K562 (cell line): ENCODE measurements around the gene LRRFIP2. TPM values are rescaled to one million over a fixed set of nuclear protein-coding genes. Genes with fewer than 3 reads are reported as not detected.

Experiments used
- ATAC-seq: fragments of 200-7000 bp; cut with Tn5 transposase; 3 replicates; pipeline ENCODE4 v1.9.1; 2020; ENCODE audit warnings: moderate library complexity
- BruUV-seq: library from RNA; stranded (reverse); fragments of 400-500 nt; replicated peaks from 2 replicates; lab custom pipeline; 2021; lab: Mats Ljungman, UMichigan
- CTCF ChIA-PET: fragments of 300-600 bp; formaldehyde crosslinking; extraction: SDS; loops from one replicate; lab custom pipeline; 2021; ENCODE audit warnings: low intra/inter-chr PET ratio; lab: Yijun Ruan, JAX
- POLR2A ChIA-PET: fragments of 300-600, 350-650 bp; sonication (Branson Sonifier 250); formaldehyde crosslinking; extraction: SDS; loops from one replicate; lab custom pipeline; 2021; ENCODE audit warnings: antibody characterized with exemption, inconsistent platforms; lab: Yijun Ruan, JAX
- DNase-seq, 4 experiments: peaks; one replicate each; pipeline versions ENCODE4 v3.0.0 to v3.0.0-alpha.2; 2011 to 2018; ENCODE audit warnings: low spot score in 3 of 4, mixed read lengths in 3 of 4; ENCODE audit errors: extremely low read depth in 1 of 4
- FAIRE-seq: peaks from 2 replicates; lab custom pipeline; 2011; peaks lifted over from hg19 to GRCh38; lab: Jason Lieb, UNC
- H2AFZ ChIP-seq: 2 replicates; pipeline ENCODE4 v1.6.0; 2011; ENCODE audit warnings: low read depth, low read length, control low read depth, inconsistent platforms
- H3K27ac ChIP-seq: fragments of 200-600 bp; 3 replicates; pipeline ENCODE4 v1.8.0; 2011; ENCODE audit warnings: low read depth, mild to moderate bottlenecking, control low read depth, inconsistent platforms, low read length, moderate library complexity, mixed read lengths; ENCODE audit errors: extremely low read depth
- H3K27me3 ChIP-seq, 2 experiments: fragments of 300-600 bp in 1 of 2; 2 replicates in 1 of 2; 3 replicates in 1 of 2; pipeline versions ENCODE4 v1.6.0 to v1.8.0; 2011; ENCODE audit warnings: inconsistent platforms in 2 of 2, low read length in 2 of 2, mild to moderate bottlenecking in 1 of 2, mixed read lengths in 1 of 2, moderate library complexity in 1 of 2; ENCODE audit not compliant: control insufficient read depth in 2 of 2, insufficient read depth in 2 of 2
- H3K36me3 ChIP-seq: fragments of 300-600 bp; 3 replicates; pipeline ENCODE4 v1.8.0; 2011; ENCODE audit warnings: mild to moderate bottlenecking, low read length, inconsistent platforms; ENCODE audit not compliant: control insufficient read depth, insufficient read depth
- H3K4me1 ChIP-seq, 2 experiments: fragments of 200-600 bp in 1 of 2; replicated peaks in 1 of 2; 2 replicates in 1 of 2; 3 replicates in 1 of 2; pipeline versions ENCODE4 v1.5.1 to v1.8.0; 2011; ENCODE audit warnings: inconsistent platforms in 2 of 2, low read length in 2 of 2, mild to moderate bottlenecking in 1 of 2, mixed read lengths in 1 of 2, moderate library complexity in 1 of 2; ENCODE audit not compliant: control insufficient read depth in 2 of 2, insufficient read depth in 2 of 2
- H3K4me2 ChIP-seq: 2 replicates; pipeline ENCODE4 v1.6.1; 2011; ENCODE audit warnings: low read length, control low read depth, inconsistent platforms, mixed read lengths; ENCODE audit not compliant: insufficient read depth
- H3K4me3 ChIP-seq: fragments of 200-600 bp; sonication (generic), shearing (Covaris generic); 2 replicates; pipeline ENCODE4 v1.5.1; 2016; ENCODE audit warnings: control low read depth, inconsistent platforms
- H3K79me2 ChIP-seq: fragments of 200-600 bp; 3 replicates; pipeline ENCODE4 v1.8.0; 2011; ENCODE audit warnings: low read length, inconsistent platforms; ENCODE audit not compliant: control insufficient read depth, insufficient read depth
- H3K9ac ChIP-seq, 2 experiments: 2 replicates each; pipeline versions ENCODE4 v1.6.0 to v1.6.1; 2011; ENCODE audit warnings: low read depth in 2 of 2, low read length in 2 of 2, control low read depth in 1 of 2, inconsistent platforms in 1 of 2, mild to moderate bottlenecking in 1 of 2, mixed read lengths in 1 of 2; ENCODE audit not compliant: insufficient read depth in 1 of 2
- H3K9me1 ChIP-seq: one replicate; pipeline ENCODE4 v1.6.0; 2011; ENCODE audit warnings: inconsistent platforms, mild to moderate bottlenecking, low read length, moderate library complexity; ENCODE audit not compliant: control insufficient read depth, insufficient read depth
- H3K9me3 ChIP-seq: replicated peaks from 2 replicates; pipeline ENCODE4 v1.5.1; 2011; ENCODE audit warnings: low read depth, low read length, inconsistent platforms; ENCODE audit not compliant: control insufficient read depth, insufficient read depth
- H4K20me1 ChIP-seq: replicated peaks from 2 replicates; pipeline ENCODE4 v1.6.1; 2011; ENCODE audit warnings: low read length, inconsistent platforms, mixed read lengths; ENCODE audit not compliant: control insufficient read depth, insufficient read depth
- MGA ChIP-seq: fragments of 450-650 bp; IDR thresholded peaks from 2 replicates; pipeline ENCODE4 v1.6.1; 2016; ENCODE audit warnings: mild to moderate bottlenecking, moderate library complexity
- SRSF9 ChIP-seq: fragments of 200-400 bp; formaldehyde crosslinking; IDR thresholded peaks from 2 replicates; pipeline ENCODE4 v1.6.1; 2017; ENCODE audit warnings: low read depth, low read length, borderline replicate concordance
- TRIM25 ChIP-seq: fragments of 450-650 bp; IDR thresholded peaks from 2 replicates; pipeline ENCODE4 v1.7.0; 2016; ENCODE audit warnings: borderline replicate concordance
- ZNF277 ChIP-seq: fragments of 250-450 bp; sonication (Bioruptor Pico); IDR thresholded peaks from 2 replicates; pipeline ENCODE4 v1.8.0; 2022; ENCODE audit warnings: inconsistent platforms, mild to moderate bottlenecking, moderate library complexity, borderline replicate concordance
- WGBS: fragments of 100-300 bp; shearing (Covaris generic); methylation state at CpG from one replicate; pipeline ENCODE4 v1.1.6; 2016; ENCODE audit warnings: low coverage, mixed read lengths; ENCODE audit not compliant: insufficient coverage; ENCODE audit errors: missing lambda C conversion rate; 5-methylcytosine and 5-hydroxymethylcytosine counted together
- in situ Hi-C: fragments of 300-500 bp; cut with MboI; formaldehyde crosslinking; loops from 4 replicates; pipeline ENCODE4 v1.15.0; 2018; ENCODE audit warnings: inconsistent platforms, mixed read lengths
- intact Hi-C: fragments of 100-400 bp; cut with micrococcal nuclease; formaldehyde crosslinking; loops from 2 replicates; pipeline ENCODE4 v1.14.2; 2022
- polyA plus RNA-seq, 8 experiments: library from polyadenylated mRNA; depleted of rRNA in 4 of 8; stranded (reverse) in 5 of 8; unstranded in 3 of 8; fragments of >200 nt; fragmentation: Nextera tagmentation in 2 of 8; fragmentation: Illumina TruSeq in 1 of 8; extraction: Ambion mirVana in 2 of 8; extraction: Trizol in 1 of 8; gene quantifications; 2 replicates each; pipeline versions ENCODE4 v1.2.1 to v1.2.3, GENCODE V29; 2011 to 2014; ENCODE audit warnings: inconsistent platforms in 1 of 8, missing spikeins in 1 of 8
- total RNA-seq, 7 experiments: library from RNA; depleted of rRNA in 6 of 7; stranded (reverse); fragments of >200 nt in 6 of 7; fragmentation: Illumina TruSeq in 2 of 7; extraction: Trizol in 2 of 7; gene quantifications; 2 replicates each; pipeline versions ENCODE4 v1.2.1 to v1.2.3, GENCODE V29; 2011 to 2021; ENCODE audit warnings: low replicate concordance in 1 of 7

Gene LRRFIP2
- total and polyA plus RNA-seq, 9 of the 15 experiments (the other 6 are each of a cell fraction or from before 2014, with no cell fraction given): 9.9 to 53.9 (median 42.7) TPM

GRCh38 chr3:37111199-37111598 is 63.2 kb downstream of the LRRFIP2 start:
- Histone ChIP-seq H3K4me3 (no peak overlapping the region), H3K4me2 (no peak overlapping the region), H3K4me1 (no peaks in the 10 kb centered on the region), H3K79me2 (no peaks in the 10 kb centered on the region), H3K9me3 (no peaks in the 10 kb centered on the region)
- WGBS: 95% methylated on average over 2 of the region's 2 CpGs
- in situ Hi-C loops: no loop called here
- TF ChIP-seq ZNF277 (CRISPR knock-in tag) (no peak), MGA (no peak), SRSF9 (no peak), TRIM25 (no peak)
- TF ChIP-seq, all 486 proteins: peak for 0
- BruUV-seq: no TSS peak
- H3K27me3 ChIP-seq: no peaks in the 10 kb centered on the region
- ChIA-PET POLR2A (interaction anchor here (1.0 kb wide), 1 partner anchor 11 kb away, joined by 3 read pairs; no protein-coding TSS in a partner anchor), CTCF (no interaction called here)
- ATAC-seq: no peak
- H3K36me3 ChIP-seq: 0 out of 3 replicates have a peak, but pooled peaks cover 2% of the 10 kb centered on the region
- no peaks in the 10 kb centered on the region for H3K9me1 ChIP-seq
- no peak overlapping the region for H3K9ac ChIP-seq
- FAIRE-seq: no peak
- H3K27ac ChIP-seq: no peak overlapping the region
- DNase-seq: no peak
- H2AFZ ChIP-seq: no peak overlapping the region
- intact Hi-C loops: no loop called here
- no peaks in the 10 kb centered on the region for H4K20me1 ChIP-seq
